HL-60/S4 treated with retinoic acid at 250 ng/mL for 4 days and 3 days (cell line): ENCODE data around the gene FUCA1.
"Not testable (repeated sequence)": the region's sequence is repeated elsewhere in the genome, so short reads cannot be mapped to it uniquely, and the experiment has no call there.

ENCODE experiments used
- in situ Hi-C: fragments of 300-500 bp; cut with MboI; formaldehyde crosslinking; loops from 2 replicates; pipeline ENCODE4 v1.7.0; 2022; ENCODE audit warnings: low sequenced_read_pairs

Gene FUCA1

GRCh38 chr1:23867895-23868556 is at the start of gene FUCA1:
TSS of gene FUCA1 (minus strand) at chr1:23868290. CDS start at chr1:23868286, 4 bp downstream.
- in situ Hi-C loops: no loop called here

- in situ Hi-C loops: loop anchor here (10.0 kb wide), 1 partner anchor 112 kb away; the partner anchor contains the start of gene GALE
Measured at GRCh38 chr1:23916209-23917131, 48.4 kb upstream of the FUCA1 start.

- in situ Hi-C loops: loop anchor here (10.0 kb wide), 1 partner anchor 111 kb away; the partner anchor contains the start of gene GALE
Measured at GRCh38 chr1:23915466-23915865, 47.4 kb upstream of the FUCA1 start.

- in situ Hi-C loops: loop anchor here (10.0 kb wide), 1 partner anchor 110 kb away; the partner anchor contains the start of gene GALE
Measured at GRCh38 chr1:23914921-23915320, 46.8 kb upstream of the FUCA1 start.

- in situ Hi-C loops: loop anchor here (10.0 kb wide), 1 partner anchor 109 kb away; the partner anchor contains the start of gene GALE
Measured at GRCh38 chr1:23913212-23913880, 45.3 kb upstream of the FUCA1 start, which contains the start of gene CNR2. TSS of gene CNR2 (minus strand) at chr1:23913362. CDS start at chr1:23875617, 37,745 bp downstream.

- in situ Hi-C loops: loop anchor here (10.0 kb wide), 1 partner anchor 107 kb away; the partner anchor contains the start of gene GALE
Measured at GRCh38 chr1:23911921-23912320, 43.8 kb upstream of the FUCA1 start.

GRCh38 chr1:23910553-23911246 is 42.6 kb upstream of the FUCA1 start:
- in situ Hi-C loops: loop anchor here (10.0 kb wide), 1 partner anchor 106 kb away; the partner anchor contains the start of gene GALE

GRCh38 chr1:23910144-23910543 is 42.1 kb upstream of the FUCA1 start:
- in situ Hi-C loops: loop anchor here (10.0 kb wide), 1 partner anchor 105 kb away; the partner anchor contains the start of gene GALE

- in situ Hi-C loops: no loop called here
Measured at GRCh38 chr1:23909412-23909811, 41.3 kb upstream of the FUCA1 start.

GRCh38 chr1:23908453-23909341 is 40.6 kb upstream of the FUCA1 start:
- in situ Hi-C loops: no loop called here

GRCh38 chr1:23906731-23907130 is 38.6 kb upstream of the FUCA1 start:
- in situ Hi-C loops: no loop called here

GRCh38 chr1:23905461-23906025 is 37.5 kb upstream of the FUCA1 start:
- in situ Hi-C loops: no loop called here

- in situ Hi-C loops: no loop called here
Measured at GRCh38 chr1:23904748-23905357, 36.8 kb upstream of the FUCA1 start.

GRCh38 chr1:23903754-23904153 is 35.7 kb upstream of the FUCA1 start:
- in situ Hi-C loops: no loop called here

- in situ Hi-C loops: no loop called here
Measured at GRCh38 chr1:23902321-23903278, 34.5 kb upstream of the FUCA1 start.

GRCh38 chr1:23900017-23900416 is 31.9 kb upstream of the FUCA1 start:
- in situ Hi-C loops: not testable (repeated sequence)

GRCh38 chr1:23899070-23899469 is 31.0 kb upstream of the FUCA1 start:
- in situ Hi-C loops: no loop called here
